Common myeloid progenitor, CD34-positive (primary cell): ENCODE data around the gene DPEP2NB.

Experiments used
- CTCF ChIA-PET: fragments of 350-600 bp; sonication (Branson Sonifier 250); formaldehyde crosslinking; loops from one replicate; lab custom pipeline; 2021; ENCODE audit warnings: antibody characterized with exemption; lab: Charles Lee
- POLR2A ChIA-PET: fragments of 350-600 bp; sonication (Branson Sonifier 250); formaldehyde crosslinking; loops from one replicate; lab custom pipeline; 2021; ENCODE audit warnings: antibody characterized with exemption; lab: Charles Lee
- DNase-seq, 3 donors: peaks; one replicate each; pipeline versions ENCODE4 v3.0.0 to v3.0.0-alpha.2; 2013
- H3K27ac ChIP-seq, 2 experiments: 1 replicate in 1 of 2; 2 replicates in 1 of 2; pipeline ENCODE4 v1.7.0; 2013; ENCODE audit warnings: inconsistent platforms in 2 of 2, low read length in 2 of 2, mild to moderate bottlenecking in 2 of 2, low read depth in 1 of 2, moderate library complexity in 1 of 2; ENCODE audit not compliant: severe bottlenecking in 2 of 2, insufficient read depth in 1 of 2, poor library complexity in 1 of 2
- H3K27me3 ChIP-seq, 5 experiments: replicated peaks in 2 of 5; 1 replicate in 3 of 5; 2 replicates in 2 of 5; pipeline versions ENCODE4 v1.6.1 to v1.7.0; 2013; ENCODE audit warnings: low read length in 4 of 5, mild to moderate bottlenecking in 2 of 5, moderate library complexity in 2 of 5, inconsistent platforms in 1 of 5; ENCODE audit not compliant: insufficient read depth in 5 of 5, control insufficient read depth in 4 of 5
- H3K36me3 ChIP-seq, 4 experiments: 1 replicate in 2 of 4; 2 replicates in 2 of 4; pipeline versions ENCODE4 v1.6.1 to v1.7.0; 2013; ENCODE audit warnings: low read length in 3 of 4, control low read depth in 1 of 4, mild to moderate bottlenecking in 1 of 4; ENCODE audit not compliant: control insufficient read depth in 4 of 4, insufficient read depth in 4 of 4
- H3K4me1 ChIP-seq, 4 experiments: 1 replicate in 3 of 4; 2 replicates in 1 of 4; pipeline versions ENCODE4 v1.6.1 to v1.7.1; 2013; ENCODE audit warnings: low read length in 3 of 4, mild to moderate bottlenecking in 3 of 4, control low read depth in 1 of 4, inconsistent platforms in 1 of 4, moderate library complexity in 1 of 4; ENCODE audit not compliant: control insufficient read depth in 4 of 4, insufficient read depth in 4 of 4; ENCODE audit errors: control extremely low read depth in 1 of 4
- H3K4me3 ChIP-seq, 7 experiments: 1 replicate in 4 of 7; 2 replicates in 3 of 7; pipeline versions ENCODE4 v1.5.1 to v1.7.0; 2013; ENCODE audit warnings: mild to moderate bottlenecking in 7 of 7, low read length in 6 of 7, moderate library complexity in 6 of 7, inconsistent platforms in 2 of 7, low read depth in 2 of 7, control low read depth in 1 of 7; ENCODE audit not compliant: insufficient read depth in 4 of 7, control insufficient read depth in 1 of 7; ENCODE audit errors: extremely low read depth in 1 of 7
- H3K9me3 ChIP-seq, 5 experiments: 1 replicate in 4 of 5; 2 replicates in 1 of 5; pipeline versions ENCODE4 v1.6.1 to v1.7.1; 2013; ENCODE audit warnings: low read length in 4 of 5, mild to moderate bottlenecking in 2 of 5, inconsistent platforms in 1 of 5, low read depth in 1 of 5, moderate library complexity in 1 of 5; ENCODE audit not compliant: control insufficient read depth in 4 of 5, insufficient read depth in 2 of 5; ENCODE audit errors: control extremely low read depth in 1 of 5
- WGBS: methylation state at CpG from one replicate; pipeline ENCODE4 v1.1.5; 2013; ENCODE audit not compliant: insufficient coverage; 5-methylcytosine and 5-hydroxymethylcytosine counted together

DPEP2NB gene

DNA sequence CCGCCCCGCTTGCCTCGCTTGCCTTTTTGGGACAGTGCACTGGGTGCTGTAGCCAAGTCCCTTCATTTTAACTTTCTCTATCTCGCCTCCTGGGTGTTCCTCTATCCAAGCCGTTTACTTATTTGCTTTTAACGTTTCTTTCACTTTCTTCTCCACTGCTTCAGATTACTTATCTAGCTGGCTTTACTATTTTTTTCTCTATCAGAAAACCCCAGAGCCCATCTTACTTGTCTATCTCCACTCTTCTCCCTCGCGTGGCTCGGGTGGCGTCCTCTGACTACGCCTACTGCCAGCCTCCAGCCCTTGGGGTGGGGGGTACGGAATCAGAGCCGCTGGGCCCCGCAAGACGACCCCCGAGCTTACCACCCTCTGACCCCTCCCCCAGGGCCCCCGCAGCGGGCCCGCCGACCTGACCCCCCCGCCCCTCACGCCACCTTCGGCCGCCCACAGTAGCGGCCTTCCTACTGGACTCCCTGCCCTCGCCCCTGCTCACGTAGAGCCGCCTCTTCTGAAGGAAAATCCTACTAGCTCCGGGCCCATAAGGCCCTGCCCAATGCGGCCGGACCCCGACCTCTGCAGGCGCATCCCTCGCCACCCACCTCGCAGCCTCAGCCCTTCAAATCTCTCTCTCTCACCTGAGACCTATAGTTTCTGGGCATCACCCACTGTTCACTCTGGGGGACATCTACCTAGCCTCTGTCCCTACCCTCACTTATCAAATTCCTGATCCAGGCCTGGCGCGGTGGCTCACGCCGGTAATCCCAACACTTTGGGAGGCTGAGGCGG is 46.3 kb downstream of the DPEP2NB start:
- H3K27ac ChIP-seq: peak overlapping the region in 1 of 2 experiments; percentile 68
- POLR2A ChIA-PET: interaction anchor here (1.1 to 2.1 kb wide), 3 partner anchors 12 to 100 kb away, joined by 3 to 12 read pairs (median 8); partner anchors contain the start of gene DPEP3
- CTCF ChIA-PET: interaction anchor here (0.9 to 7.6 kb wide), 3 partner anchors 15 to 33 kb away, joined by 3 to 69 read pairs (median 3); partner anchors contain the start of gene DPEP3
- no peaks in the 10 kb centered on the region for H3K9me3 ChIP-seq
- H3K4me3 ChIP-seq: peak overlapping the region; percentile 60 to 89 (median 82)
- WGBS: 52% methylated on average over 22 of the region's 40 CpGs
- H3K36me3 ChIP-seq: no peaks in the 10 kb centered on the region
- peaks cover 0 to 30% (median 20%) of the 10 kb centered on the region in 4 experiments for H3K4me1 ChIP-seq
- DNase-seq: peak; percentile 14 to 55 (median 51)
- H3K27me3 ChIP-seq: no peaks in the 10 kb centered on the region

DNA sequence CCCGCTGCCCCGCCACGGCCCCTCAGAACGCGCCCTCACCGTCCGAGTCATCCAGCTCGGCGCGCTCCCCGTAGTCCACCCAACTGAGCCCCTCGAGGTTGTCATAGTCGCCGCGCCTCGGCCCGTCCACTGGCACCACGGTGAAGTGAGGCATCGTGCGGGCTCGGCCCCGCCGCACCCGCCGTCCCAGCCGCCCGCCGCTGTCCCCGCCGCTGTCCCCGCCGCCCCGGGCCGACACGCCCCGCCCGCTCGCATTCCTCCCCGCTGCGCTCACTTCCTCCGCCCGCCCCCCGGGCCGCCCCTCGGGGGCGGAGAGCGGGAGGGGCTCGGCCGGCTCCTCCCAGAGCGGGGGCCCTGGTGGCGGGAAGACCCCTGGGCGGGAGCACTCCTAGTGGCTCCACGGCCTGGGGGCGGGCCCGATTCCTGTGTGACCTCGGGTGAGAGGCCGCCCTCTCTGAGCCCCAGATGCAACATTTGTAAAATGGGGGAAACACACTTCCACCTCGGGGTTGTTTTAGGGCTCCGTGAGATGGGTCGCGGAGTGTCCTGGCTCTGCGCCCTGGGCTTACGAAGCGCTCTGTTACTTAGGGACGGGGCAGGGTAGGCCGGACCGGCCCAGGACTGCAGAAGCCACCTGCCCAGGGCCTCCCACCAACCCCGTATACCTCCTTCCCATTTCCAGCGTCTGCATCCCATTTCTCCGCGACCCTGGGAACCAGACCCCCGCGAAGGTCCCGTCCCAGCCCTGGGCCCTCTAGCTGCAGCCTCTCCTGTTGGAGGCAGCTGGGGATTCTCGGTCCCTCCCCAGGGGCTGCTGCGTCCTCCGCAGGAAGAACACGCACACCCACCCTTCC is 47.1 kb downstream of the DPEP2NB start, which contains the start of gene SLC12A4:
TSS of gene SLC12A4 (minus strand) at position 238 of the 854 bp plus-strand sequence. CDS start at position 154, 84 bp downstream.
- CTCF ChIA-PET: interaction anchor here (0.9 to 7.6 kb wide), 4 partner anchors 16 to 34 kb away, joined by 3 to 69 read pairs (median 3); partner anchors contain the start of gene DPEP3
- H3K27me3 ChIP-seq: no peaks in the 10 kb centered on the region
- WGBS: under 1% methylated on average over 73 of the region's 78 CpGs
- DNase-seq: peak; percentile 68 to 90 (median 89)
- peaks cover 0 to 30% (median 20%) of the 10 kb centered on the region in 4 experiments for H3K4me1 ChIP-seq
- H3K4me3 ChIP-seq: peak within 1 kb of the TSS; percentile 60 to 89 (median 82)
- POLR2A ChIA-PET: interaction anchor here (1.0 to 2.1 kb wide), 4 partner anchors 13 to 100 kb away, joined by 3 to 12 read pairs (median 6); partner anchors contain the start of genes DPEP3 and PSMB10
- H3K27ac ChIP-seq: peak within 1 kb of the TSS in 1 of 2 experiments; percentile 68
- H3K9me3 ChIP-seq: no peaks in the 10 kb centered on the region
- H3K36me3 ChIP-seq: no peaks in the 10 kb centered on the region

DNA sequence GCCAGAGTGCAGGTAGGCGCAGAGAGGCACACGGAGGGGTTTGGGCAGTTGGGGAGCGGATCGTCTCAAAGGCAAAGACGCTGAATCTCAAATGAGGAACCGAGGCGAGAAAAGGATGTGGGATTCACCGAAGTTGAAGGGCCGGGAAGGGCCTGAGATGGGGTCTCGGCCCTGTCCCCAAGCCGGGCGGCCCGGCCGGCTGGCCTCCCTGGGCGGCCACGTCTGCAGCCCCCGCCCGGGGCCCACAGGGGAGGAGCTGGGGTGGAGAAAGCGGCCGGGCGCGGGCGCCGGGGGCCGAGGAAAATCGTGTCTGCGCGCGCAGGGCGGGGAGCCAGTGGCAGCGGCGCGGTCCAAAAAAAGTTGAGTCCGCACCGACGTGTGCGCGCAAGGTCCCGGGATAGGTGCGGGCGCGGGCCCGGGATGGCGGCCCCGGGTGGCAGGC is 47.7 kb downstream of the DPEP2NB start:
- Histone ChIP-seq H3K4me1 (peaks cover 0 to 30% (median 20%) of the 10 kb centered on the region in 4 experiments), H3K27me3 (no peaks in the 10 kb centered on the region), H3K4me3 (peak overlapping the region; percentile 37 to 85 (median 74)), H3K27ac (peak overlapping the region in 1 of 2 experiments; percentile 61), H3K36me3 (peaks cover 0 to 3% (median under 1%) of the 10 kb centered on the region in 4 experiments), H3K9me3 (no peaks in the 10 kb centered on the region)
- CTCF ChIA-PET: interaction anchor here (1.0 to 7.6 kb wide), 3 partner anchors 16 to 33 kb away, joined by 3 to 69 read pairs (median 3); partner anchors contain the start of gene DPEP3
- peak; percentile 13 to 38 (median 29) for DNase-seq
- whole genome bisulfite sequencing: 0% methylated on average over 42 of the region's 45 CpGs
- POLR2A ChIA-PET: interaction anchor here (1.0 to 2.1 kb wide), 4 partner anchors 13 to 101 kb away, joined by 3 to 12 read pairs (median 6); partner anchors contain the start of genes DPEP3 and PSMB10

DNA sequence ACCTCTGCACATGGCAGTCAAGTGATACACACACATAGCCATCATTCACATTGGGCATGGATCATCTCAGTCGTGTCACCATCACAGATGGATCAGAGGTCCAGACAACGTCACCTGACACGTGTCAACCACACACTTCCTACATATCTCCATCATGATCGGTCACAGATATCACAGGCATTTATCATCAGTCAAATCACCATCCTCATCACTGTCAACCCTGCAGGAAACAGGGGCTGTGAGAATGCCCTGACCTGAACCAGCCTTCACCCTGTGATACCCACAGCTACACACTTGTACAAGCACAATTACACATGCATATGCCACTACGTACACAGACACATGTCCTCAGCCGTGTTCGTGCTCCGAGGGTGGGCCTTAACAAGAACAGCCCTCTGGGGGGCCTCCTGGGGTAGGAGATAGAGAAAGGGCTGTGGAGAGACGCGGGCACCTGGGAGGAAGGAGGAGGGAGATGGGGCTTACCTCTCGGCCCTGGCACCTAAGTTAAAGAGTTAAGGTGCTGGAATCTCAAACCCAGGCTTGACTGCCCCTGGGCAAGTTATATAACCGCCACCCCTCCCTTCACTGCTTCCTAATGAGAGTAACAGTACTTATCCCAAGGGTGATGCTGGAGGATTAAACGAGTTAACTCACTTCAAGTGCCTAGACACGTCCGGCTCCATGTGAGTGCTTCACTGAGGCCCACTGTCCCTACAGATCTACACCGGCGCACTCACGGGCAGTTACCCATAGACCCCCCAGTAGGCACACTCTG is 48.3 kb downstream of the DPEP2NB start:
- DNase-seq: peak; percentile 9 to 60 (median 50)
- Histone ChIP-seq H3K4me3 (peak overlapping the region; percentile 37 to 85 (median 74)), H3K4me1 (peaks cover 0 to 30% (median 20%) of the 10 kb centered on the region in 4 experiments), H3K9me3 (no peaks in the 10 kb centered on the region), H3K27me3 (no peaks in the 10 kb centered on the region), H3K36me3 (peaks cover 0 to 8% (median 1%) of the 10 kb centered on the region in 4 experiments), H3K27ac (peak overlapping the region in 1 of 2 experiments; percentile 61)
- POLR2A ChIA-PET: interaction anchor here (0.8 to 2.1 kb wide), 2 partner anchors 14 to 73 kb away, joined by 4 to 12 read pairs; partner anchors contain the start of gene DPEP3
- 22% methylated on average over 10 of the region's 18 CpGs for WGBS
- CTCF ChIA-PET: interaction anchor here (0.7 to 7.6 kb wide), 9 partner anchors 14 to 81 kb away, joined by 3 to 69 read pairs (median 3); partner anchors contain the start of genes DDX28, DPEP2, DPEP3 and DUS2

DNA sequence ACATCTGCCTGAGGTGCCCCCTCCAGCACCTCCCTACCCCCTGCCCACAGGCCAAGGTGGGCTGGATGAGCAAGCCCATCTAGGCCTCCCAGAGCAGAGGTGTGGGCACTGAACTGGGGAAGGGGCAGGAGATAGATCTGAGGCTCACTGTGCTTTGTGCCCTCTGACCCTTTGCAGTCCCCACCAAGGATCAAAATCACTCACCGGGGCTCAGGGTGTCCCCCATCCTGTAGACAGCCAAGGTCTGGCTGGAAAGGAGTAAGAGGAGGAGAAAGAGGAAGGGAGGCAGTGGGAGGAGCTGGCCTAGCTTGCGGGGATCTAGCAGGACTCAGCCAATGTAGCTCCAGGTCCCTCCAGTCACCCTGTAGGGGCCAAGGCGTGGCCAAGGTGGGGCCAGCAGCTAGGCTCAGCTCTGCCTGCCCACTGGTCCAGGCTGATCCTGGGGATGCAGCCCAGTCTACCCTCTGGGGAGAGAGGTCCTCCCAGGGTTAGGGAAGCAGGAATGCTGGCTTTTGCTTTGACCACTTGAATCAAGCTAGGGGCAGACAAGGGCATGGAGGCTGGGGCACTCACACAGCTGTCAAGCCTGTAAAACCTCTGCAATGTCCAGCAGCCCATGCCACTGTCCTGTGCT is 49.0 kb downstream of the DPEP2NB start:
- WGBS: 72% methylated on average over 2 of the region's 3 CpGs
- Histone ChIP-seq H3K27me3 (no peaks in the 10 kb centered on the region), H3K27ac (no peak overlapping the region), H3K4me1 (peaks cover 0 to 30% (median 20%) of the 10 kb centered on the region in 4 experiments), H3K4me3 (peak overlapping the region in 1 of 7 experiments; percentile 84), H3K9me3 (no peaks in the 10 kb centered on the region), H3K36me3 (peaks cover 1 to 15% (median 5%) of the 10 kb centered on the region in 4 experiments)
- ChIA-PET POLR2A (interaction anchor here (0.8 kb wide), 1 partner anchor 74 kb away, joined by 4 read pairs; no protein-coding TSS in a partner anchor), CTCF (interaction anchor here (0.5 to 7.6 kb wide), 10 partner anchors 10 to 80 kb away, joined by 3 to 69 read pairs (median 3); partner anchors contain the start of genes DDX28, DPEP2, DPEP3 and DUS2)
- no peak for DNase-seq
